ENCODE data around the gene NOTCH3. TPM values are rescaled to one million over a fixed set of nuclear protein-coding genes. Genes with fewer than 3 reads are reported as not detected.
A peak's percentile ranks its signal among the peaks of the same experiment; 100 is the strongest.

The NOTCH3 gene
- polyA plus RNA-seq (2013, experiment 1 of 2): 52.5 TPM
- 56.0 TPM for polyA plus RNA-seq (2013, experiment 2 of 2)

DNA sequence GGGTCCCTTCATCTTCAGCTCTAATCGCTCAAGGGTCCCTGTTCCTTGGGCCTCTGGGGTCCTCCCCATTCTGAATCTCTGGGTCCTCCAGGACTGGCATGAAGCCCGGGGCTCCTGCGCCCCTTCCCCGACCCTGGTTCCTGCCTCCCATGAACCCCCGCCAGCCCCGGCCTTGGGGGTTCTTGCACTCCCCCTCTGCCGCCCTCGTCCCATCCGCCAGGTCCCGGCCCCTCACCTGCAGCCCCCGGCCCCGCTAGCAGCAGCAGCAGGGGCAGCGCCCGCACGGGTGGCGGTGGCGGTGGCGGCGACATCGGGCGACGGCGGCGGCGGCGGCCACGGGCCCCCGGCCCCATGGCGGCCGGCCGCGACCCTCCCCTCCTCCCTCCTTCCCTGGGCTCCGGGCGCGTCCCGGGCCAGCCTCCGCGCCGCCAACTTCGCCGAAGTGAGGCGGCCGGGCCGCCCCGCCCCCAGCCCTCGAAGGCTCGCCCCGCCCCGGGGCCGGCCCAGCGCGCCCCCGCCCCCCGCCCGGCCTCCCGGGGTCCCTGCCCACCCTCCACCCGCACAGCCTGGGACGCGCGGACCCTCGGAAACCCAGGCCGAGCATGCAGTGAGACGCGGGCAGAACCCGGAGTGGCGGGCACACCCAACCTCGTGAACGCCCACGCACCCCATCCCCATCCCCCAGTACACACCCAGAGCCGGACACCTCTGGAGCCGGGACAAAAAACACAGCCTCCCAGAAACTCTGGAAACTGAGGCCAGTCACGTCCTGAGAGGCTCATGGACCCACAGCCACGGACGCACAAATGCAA lies at the start of gene NOTCH3:
NOTCH3 (minus strand) TSS at position 443 of the 812 bp plus-strand sequence; CDS start at position 353, 90 bp downstream.
- peaks cover 27% of the 10 kb centered on the region for H3K36me3 ChIP-seq (ENCODE audit: insufficient read depth, low read length)
- 1% methylated on average over 66 of the region's 74 CpGs for WGBS

DNA sequence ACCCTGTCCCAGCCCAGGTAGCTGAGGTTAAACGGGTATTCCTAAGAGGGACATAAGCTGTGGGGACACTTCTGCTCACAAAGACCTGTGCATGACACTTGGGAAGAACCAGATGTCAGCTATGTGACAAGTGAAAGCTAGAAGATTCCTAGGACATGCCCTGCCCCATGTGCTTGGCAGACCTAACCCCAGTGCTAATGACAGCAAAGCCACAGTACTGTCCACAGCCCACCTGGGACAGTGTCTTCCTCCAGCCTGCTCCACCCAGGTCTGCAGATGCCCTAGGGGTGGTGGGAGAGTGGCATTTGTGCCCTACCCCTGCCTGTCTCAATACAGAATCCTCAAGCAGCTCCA lies 49.8 kb upstream of the NOTCH3 start:
- Histone ChIP-seq H3K27me3 (ENCODE audit: insufficient read depth, low read length) (no peaks in the 10 kb centered on the region), H3K9ac (ENCODE audit: low read depth, low read length) (no peak overlapping the region), H3K4me1 (ENCODE audit: insufficient read depth, low read length) (peaks cover 7% of the 10 kb centered on the region), H3K9me3 (ENCODE audit: insufficient read depth, low read depth, low read length) (no peaks in the 10 kb centered on the region), H3K4me3 (ENCODE audit: low read length) (no peak overlapping the region), H3K36me3 (ENCODE audit: insufficient read depth, low read length) (peaks cover 92% of the 10 kb centered on the region), H3K27ac (ENCODE audit: low read depth, low read length) (no peak overlapping the region; the same call in 1 of the 2 replicates)
- 95% methylated on average over 1 of the region's 1 CpG for WGBS

More for the DNA sequence above, at the start of gene NOTCH3:
- peak within 1 kb of the TSS; percentile 100 for H3K4me3 ChIP-seq (ENCODE audit: low read length)
- H3K4me1 ChIP-seq (ENCODE audit: insufficient read depth, low read length): no peaks in the 10 kb centered on the region
- H3K9me3 ChIP-seq (ENCODE audit: insufficient read depth, low read depth, low read length): no peaks in the 10 kb centered on the region
- peak within 1 kb of the TSS; percentile 73 for H3K27ac ChIP-seq (ENCODE audit: low read depth, low read length)
- H3K9ac ChIP-seq (ENCODE audit: low read depth, low read length): peak within 1 kb of the TSS; percentile 85
- no peaks in the 10 kb centered on the region for H3K27me3 ChIP-seq (ENCODE audit: insufficient read depth, low read length)

DNA sequence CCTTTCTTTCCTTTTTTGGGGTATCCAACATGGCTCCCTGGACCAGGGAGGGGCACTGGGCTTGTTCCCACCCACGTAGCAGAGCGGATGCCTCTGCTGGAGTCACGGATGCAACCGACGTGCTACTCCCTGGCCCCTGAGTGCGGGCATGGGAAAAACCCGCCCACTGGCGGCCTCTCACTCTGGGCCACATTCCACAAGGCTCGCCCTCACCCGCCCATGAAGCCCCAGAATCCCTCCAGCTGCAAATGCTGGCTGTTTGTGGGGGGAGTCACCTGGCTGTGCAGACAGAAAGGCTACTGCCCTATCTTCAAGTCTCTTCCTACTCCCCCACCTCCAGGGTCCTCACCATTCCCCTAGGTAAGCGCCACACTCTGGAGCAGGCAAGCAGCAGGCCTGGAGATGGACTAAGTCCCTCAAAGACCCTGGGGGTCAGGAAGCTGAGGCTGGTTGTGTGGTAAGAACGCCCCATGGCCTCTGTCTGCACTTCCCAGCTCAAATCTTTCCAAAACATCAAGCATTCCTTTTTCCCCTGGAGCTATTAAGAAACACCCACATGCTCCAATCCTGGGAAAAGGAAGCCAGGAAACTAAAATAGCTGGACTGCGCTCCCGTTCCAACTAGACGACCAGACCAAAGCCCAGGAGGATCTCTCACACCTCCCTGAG lies 49.3 kb upstream of the NOTCH3 start:
- H3K27ac ChIP-seq (ENCODE audit: low read depth, low read length): peak overlapping the region; percentile 28; the same call in 1 of the 2 replicates
- no peaks in the 10 kb centered on the region for H3K27me3 ChIP-seq (ENCODE audit: insufficient read depth, low read length)
- H3K4me1 ChIP-seq (ENCODE audit: insufficient read depth, low read length): peaks cover 7% of the 10 kb centered on the region
- H3K4me3 ChIP-seq (ENCODE audit: low read length): no peak overlapping the region
- H3K9me3 ChIP-seq (ENCODE audit: insufficient read depth, low read depth, low read length): no peaks in the 10 kb centered on the region
- no peak overlapping the region for H3K9ac ChIP-seq (ENCODE audit: low read depth, low read length)
- H3K36me3 ChIP-seq (ENCODE audit: insufficient read depth, low read length): peaks cover 92% of the 10 kb centered on the region
- 91% methylated on average over 14 of the region's 15 CpGs for WGBS

DNA sequence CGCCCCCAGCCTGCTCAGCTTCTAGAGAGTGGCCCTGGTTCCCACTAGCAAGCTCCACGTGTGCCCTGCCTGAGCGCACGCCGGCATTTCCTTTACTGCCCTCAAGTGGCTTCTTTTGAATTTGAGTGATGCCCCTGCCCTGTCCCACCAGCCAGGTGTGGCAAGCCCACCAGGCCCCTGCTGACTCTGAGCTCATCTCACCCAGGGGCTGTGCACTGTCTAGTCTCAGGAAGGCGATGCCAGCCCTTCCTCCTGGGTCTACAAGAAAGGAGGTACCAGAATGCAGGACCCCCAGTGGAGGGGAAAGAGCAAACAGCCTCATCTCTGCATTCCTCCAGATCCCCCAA lies 48.7 kb upstream of the NOTCH3 start:
- H3K9me3 ChIP-seq (ENCODE audit: insufficient read depth, low read depth, low read length): no peaks in the 10 kb centered on the region
- 91% methylated on average over 6 of the region's 6 CpGs for WGBS
- H3K36me3 ChIP-seq (ENCODE audit: insufficient read depth, low read length): peaks cover 92% of the 10 kb centered on the region
- H3K4me1 ChIP-seq (ENCODE audit: insufficient read depth, low read length): peaks cover 7% of the 10 kb centered on the region
- H3K9ac ChIP-seq (ENCODE audit: low read depth, low read length): no peak overlapping the region
- no peak overlapping the region for H3K4me3 ChIP-seq (ENCODE audit: low read length)
- no peaks in the 10 kb centered on the region for H3K27me3 ChIP-seq (ENCODE audit: insufficient read depth, low read length)
- H3K27ac ChIP-seq (ENCODE audit: low read depth, low read length): no peak overlapping the region; the same call in 1 of the 2 replicates

DNA sequence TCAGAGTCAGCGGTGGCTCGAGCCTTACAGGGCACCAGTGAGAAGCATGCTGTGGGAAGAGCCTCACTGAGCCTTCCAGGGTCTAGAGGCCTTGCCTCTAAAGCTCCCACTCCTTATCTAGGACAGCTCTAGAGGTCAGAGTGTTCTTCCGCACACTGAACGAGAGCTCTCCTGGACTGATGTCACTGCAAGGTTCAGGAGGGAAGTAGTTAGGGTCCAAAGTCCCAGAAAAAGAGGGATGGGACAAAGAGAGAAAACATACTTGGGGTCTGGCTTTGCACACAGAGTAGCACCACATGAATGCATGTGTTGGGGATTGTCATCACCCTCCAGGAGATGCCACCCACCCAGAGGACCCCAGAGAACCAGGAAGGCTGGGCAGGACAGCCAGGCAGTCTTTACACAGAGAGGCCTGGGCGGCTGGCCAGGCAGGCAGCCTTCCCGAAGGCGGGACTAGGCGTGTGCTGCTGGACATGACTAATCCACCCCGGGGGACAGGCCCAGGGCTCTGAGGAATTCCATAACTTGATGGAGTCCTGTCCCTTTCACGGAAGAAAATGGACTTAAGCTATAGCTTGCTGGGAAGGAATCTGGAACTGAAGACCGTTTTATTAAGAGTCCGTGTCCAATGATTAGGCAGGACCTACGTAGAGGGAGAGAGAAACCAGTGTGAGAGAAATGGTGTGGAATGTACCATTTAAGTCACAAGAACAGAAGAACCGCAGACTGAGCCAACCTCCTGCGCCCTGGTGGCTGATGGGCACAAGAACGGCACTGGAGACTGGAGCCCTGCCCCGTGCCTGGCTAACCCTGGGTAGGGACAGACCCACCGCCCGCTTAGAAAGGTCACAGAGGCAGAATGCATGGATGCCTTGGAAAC lies 48.1 kb upstream of the NOTCH3 start:
- Histone ChIP-seq H3K4me3 (ENCODE audit: low read length) (no peak overlapping the region), H3K27me3 (ENCODE audit: insufficient read depth, low read length) (no peaks in the 10 kb centered on the region), H3K27ac (ENCODE audit: low read depth, low read length) (no peak overlapping the region; the same call in 1 of the 2 replicates), H3K9me3 (ENCODE audit: insufficient read depth, low read depth, low read length) (no peaks in the 10 kb centered on the region), H3K36me3 (ENCODE audit: insufficient read depth, low read length) (peaks cover 91% of the 10 kb centered on the region), H3K9ac (ENCODE audit: low read depth, low read length) (no peak overlapping the region), H3K4me1 (ENCODE audit: insufficient read depth, low read length) (peaks cover 7% of the 10 kb centered on the region)
- WGBS: 95% methylated on average over 19 of the region's 19 CpGs

DNA sequence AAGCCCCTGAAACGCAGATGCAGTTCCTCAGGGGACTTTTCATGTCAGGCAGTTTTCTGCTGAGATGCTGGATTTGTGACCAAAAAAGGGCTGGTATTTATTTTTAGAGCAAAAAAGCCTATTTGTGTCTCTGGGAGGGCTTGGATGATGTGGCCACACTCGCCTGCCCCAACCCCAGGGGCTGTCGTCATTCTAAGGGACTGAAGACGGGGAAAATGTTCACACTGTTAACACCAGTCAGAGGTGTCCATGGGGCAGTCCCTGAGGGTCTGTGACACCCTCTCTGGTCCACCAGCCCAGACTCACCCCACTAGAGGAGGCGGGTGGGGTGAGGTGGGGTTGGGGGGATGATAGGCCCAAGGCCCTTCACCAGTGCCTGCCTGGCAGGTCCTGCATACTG lies 47.3 kb upstream of the NOTCH3 start:
- H3K27me3 ChIP-seq (ENCODE audit: insufficient read depth, low read length): no peaks in the 10 kb centered on the region
- no peak overlapping the region for H3K27ac ChIP-seq (ENCODE audit: low read depth, low read length)
- peaks cover 7% of the 10 kb centered on the region for H3K4me1 ChIP-seq (ENCODE audit: insufficient read depth, low read length)
- peaks cover 89% of the 10 kb centered on the region for H3K36me3 ChIP-seq (ENCODE audit: insufficient read depth, low read length)
- no peak overlapping the region for H3K9ac ChIP-seq (ENCODE audit: low read depth, low read length)
- no peak overlapping the region for H3K4me3 ChIP-seq (ENCODE audit: low read length)
- H3K9me3 ChIP-seq (ENCODE audit: insufficient read depth, low read depth, low read length): no peaks in the 10 kb centered on the region
- 92% methylated on average over 5 of the region's 5 CpGs for WGBS

DNA sequence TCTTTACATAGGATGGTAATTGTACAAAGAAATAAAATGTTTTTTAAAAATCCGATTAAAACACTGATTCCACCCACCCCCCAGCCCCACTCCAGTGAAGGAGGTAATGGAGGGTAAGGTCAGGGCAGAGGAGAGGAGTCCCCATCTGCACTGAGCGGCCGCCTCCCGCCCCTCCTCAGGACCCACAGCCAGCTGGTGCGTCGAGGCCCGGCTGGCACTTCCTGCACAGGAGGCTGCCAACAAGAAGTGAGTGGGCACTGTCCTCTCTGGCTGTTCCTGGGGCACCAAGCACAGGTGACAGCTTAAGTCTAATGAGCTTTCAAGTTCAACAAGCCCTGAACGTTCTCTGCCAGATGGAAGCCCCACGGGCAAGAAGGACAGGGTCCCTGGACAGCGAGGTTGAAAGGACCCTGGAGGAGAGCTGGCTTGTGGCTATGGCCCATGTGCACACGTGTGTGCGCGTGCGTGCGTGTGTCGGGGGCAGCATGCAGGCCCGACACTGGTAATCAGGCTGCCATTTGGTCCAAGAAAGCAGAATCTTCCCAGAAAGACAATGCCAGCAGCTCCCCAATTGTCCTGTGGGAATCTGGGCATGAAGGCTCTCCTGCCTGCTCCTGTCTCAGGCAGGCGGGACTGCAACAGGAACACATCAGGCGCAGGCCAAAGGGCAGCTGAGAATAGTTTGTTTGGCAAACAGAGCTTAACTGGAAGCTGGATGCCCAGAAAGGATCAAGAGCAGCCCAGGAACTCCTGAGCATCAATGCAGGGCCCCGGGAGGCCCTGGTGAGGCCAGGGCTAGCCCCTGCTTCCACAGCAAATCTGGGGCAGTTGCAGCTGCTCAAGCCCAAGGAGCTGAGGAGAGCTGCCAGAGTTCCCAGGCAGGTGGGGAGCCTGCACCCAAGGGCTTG lies 46.6 kb upstream of the NOTCH3 start:
- WGBS: 97% methylated on average over 19 of the region's 20 CpGs
- Histone ChIP-seq H3K27ac (ENCODE audit: low read depth, low read length) (no peak overlapping the region), H3K4me1 (ENCODE audit: insufficient read depth, low read length) (peaks cover 5% of the 10 kb centered on the region), H3K4me3 (ENCODE audit: low read length) (no peak overlapping the region), H3K9ac (ENCODE audit: low read depth, low read length) (no peak overlapping the region), H3K9me3 (ENCODE audit: insufficient read depth, low read depth, low read length) (no peaks in the 10 kb centered on the region), H3K27me3 (ENCODE audit: insufficient read depth, low read length) (no peaks in the 10 kb centered on the region), H3K36me3 (ENCODE audit: insufficient read depth, low read length) (peaks cover 86% of the 10 kb centered on the region)

DNA sequence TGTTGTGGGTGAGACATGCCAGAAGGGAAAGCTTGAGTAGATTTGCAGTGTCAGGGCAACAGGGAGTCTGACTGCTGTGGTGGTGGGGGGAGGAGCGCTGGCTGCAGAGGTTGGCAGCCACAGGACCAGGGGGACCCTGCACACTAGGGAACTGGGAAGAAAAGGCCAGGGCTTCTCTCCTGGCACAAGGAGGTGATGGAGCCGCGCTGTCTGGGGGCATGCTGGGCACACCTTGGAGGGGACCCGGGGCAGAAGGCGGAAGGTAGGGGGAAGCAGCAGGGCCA lies 45.3 kb upstream of the NOTCH3 start:
- 96% methylated on average over 5 of the region's 5 CpGs for WGBS

DNA sequence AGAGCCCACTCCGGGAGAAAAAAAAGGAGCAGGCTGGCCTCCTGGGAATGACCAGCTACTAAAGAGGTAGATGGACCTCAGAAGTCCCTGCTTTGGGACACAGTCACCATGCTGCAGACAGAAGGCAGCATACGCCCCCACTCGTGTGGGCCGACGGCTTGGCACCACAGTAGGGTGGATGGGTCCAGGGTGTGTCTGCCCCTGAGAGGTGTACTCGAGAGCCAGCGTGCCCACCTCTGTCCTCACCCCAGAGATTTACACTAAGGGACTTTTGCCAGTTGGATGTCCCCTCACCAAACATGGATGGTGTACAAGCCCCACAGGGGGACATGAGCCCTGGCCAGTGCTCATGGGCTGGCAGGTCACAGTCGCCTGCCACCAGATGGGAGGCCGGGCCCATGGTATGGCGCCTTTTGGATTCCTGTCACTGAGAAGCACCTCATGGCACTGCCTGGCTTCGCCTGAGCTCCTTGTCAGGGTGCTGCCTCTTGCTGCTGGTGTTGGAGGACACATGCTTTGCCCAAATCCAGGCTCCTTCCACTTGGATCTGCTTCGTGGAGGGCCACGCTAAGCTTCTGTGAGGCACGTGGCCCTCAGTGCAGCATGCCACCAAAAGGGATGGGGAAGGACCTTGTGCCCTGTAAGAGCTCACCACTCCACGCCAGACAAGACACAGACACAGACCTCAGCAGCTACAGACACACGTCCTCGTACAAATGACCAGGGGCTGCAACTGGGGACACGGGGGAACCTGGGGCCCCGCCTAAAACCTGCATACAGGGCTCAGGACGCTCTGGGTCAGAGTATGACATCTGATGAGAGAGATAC lies 44.8 kb upstream of the NOTCH3 start:
- H3K9ac ChIP-seq (ENCODE audit: low read depth, low read length): no peak overlapping the region; the same call in 1 of the 2 replicates
- 96% methylated on average over 20 of the region's 20 CpGs for WGBS
- peaks cover 93% of the 10 kb centered on the region for H3K36me3 ChIP-seq (ENCODE audit: insufficient read depth, low read length)
- no peak overlapping the region for H3K4me3 ChIP-seq (ENCODE audit: low read length)
- no peak overlapping the region for H3K27ac ChIP-seq (ENCODE audit: low read depth, low read length)
- no peaks in the 10 kb centered on the region for H3K9me3 ChIP-seq (ENCODE audit: insufficient read depth, low read depth, low read length)
- no peaks in the 10 kb centered on the region for H3K4me1 ChIP-seq (ENCODE audit: insufficient read depth, low read length)
- no peaks in the 10 kb centered on the region for H3K27me3 ChIP-seq (ENCODE audit: insufficient read depth, low read length)

More for the DNA sequence above, 45.3 kb upstream of the NOTCH3 start:
- Histone ChIP-seq H3K9me3 (ENCODE audit: insufficient read depth, low read depth, low read length) (no peaks in the 10 kb centered on the region), H3K27me3 (ENCODE audit: insufficient read depth, low read length) (no peaks in the 10 kb centered on the region), H3K4me1 (ENCODE audit: insufficient read depth, low read length) (no peaks in the 10 kb centered on the region), H3K36me3 (ENCODE audit: insufficient read depth, low read length) (peaks cover 93% of the 10 kb centered on the region), H3K9ac (ENCODE audit: low read depth, low read length) (no peak overlapping the region), H3K4me3 (ENCODE audit: low read length) (no peak overlapping the region), H3K27ac (ENCODE audit: low read depth, low read length) (no peak overlapping the region)

DNA sequence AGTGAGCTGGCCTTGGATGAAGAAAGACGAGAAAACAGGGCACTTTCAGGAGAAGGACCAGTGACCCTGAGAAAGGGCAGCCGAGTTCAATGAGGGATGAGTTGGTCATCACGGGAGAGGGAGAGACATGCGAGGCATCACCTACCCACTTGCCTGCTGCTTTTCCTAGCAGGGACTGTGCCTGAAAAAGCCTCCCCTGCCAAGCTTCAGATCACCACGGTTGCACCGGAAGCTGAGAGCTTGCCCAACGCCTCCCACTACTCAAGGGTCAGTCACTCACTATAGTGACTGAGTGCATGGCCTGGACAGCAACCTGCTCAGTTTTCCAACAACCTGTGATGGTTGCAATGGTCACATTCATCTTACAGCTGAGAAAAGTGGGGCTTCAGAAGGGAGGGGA lies 44.0 kb upstream of the NOTCH3 start:
- WGBS: 92% methylated on average over 7 of the region's 7 CpGs
- Histone ChIP-seq H3K36me3 (ENCODE audit: insufficient read depth, low read length) (peaks cover 93% of the 10 kb centered on the region), H3K27ac (ENCODE audit: low read depth, low read length) (no peak overlapping the region), H3K9me3 (ENCODE audit: insufficient read depth, low read depth, low read length) (no peaks in the 10 kb centered on the region), H3K27me3 (ENCODE audit: insufficient read depth, low read length) (no peaks in the 10 kb centered on the region), H3K4me1 (ENCODE audit: insufficient read depth, low read length) (no peaks in the 10 kb centered on the region), H3K9ac (ENCODE audit: low read depth, low read length) (no peak overlapping the region), H3K4me3 (ENCODE audit: low read length) (no peak overlapping the region)

Measured in HUES64 (cell line).